ENCODE results near the gene MRPL36. TPM values are rescaled to one million over a fixed set of nuclear protein-coding genes. Genes with fewer than 3 reads are reported as not detected.
A peak's percentile ranks its signal among the peaks of the same experiment; 100 is the strongest.

Gene MRPL36
- total and polyA plus RNA-seq, 2 of the 4 experiments (the other 2 are of a cell fraction), result 85.9 to 103 TPM

GRCh38 chr5:1786621-1787471 lies 12.8 kb downstream of the MRPL36 start:
- in situ Hi-C loops (cut with MboI; ENCODE audit: low sequenced_read_pairs), result loop anchor here (25.0 kb wide), 1 partner anchor 825 kb away; no protein-coding TSS in a partner anchor

More at GRCh38 chr5:1786621-1787471, 12.8 kb downstream of the MRPL36 start:
- dilution Hi-C loops (cut with HindIII; ENCODE audit: low sequenced_read_pairs, unreplicated experiment) (no loop called here), intact Hi-C loops (cut with micrococcal nuclease) (no loop called here)
- H4K8ac ChIP-seq (ENCODE audit: low read depth in 2 of 2, low read length in 2 of 2), result no peak overlapping the region
- peak overlapping the region; percentile 2 for H2BK5ac ChIP-seq (ENCODE audit: low read depth, low read length, poor library complexity, severe bottlenecking)
- BruUV-seq (replicated peaks), result no TSS peak
- H3K4me2 ChIP-seq (ENCODE audit: low read depth, low read length), result no peak overlapping the region
- H3K9me1 ChIP-seq (ENCODE audit: insufficient read depth, low read length), result peaks cover 2% of the 10 kb centered on the region
- H3K14ac ChIP-seq (replicated peaks; ENCODE audit: low read depth, low read length), result no peak overlapping the region
- peaks cover 0 to 4% of the 10 kb centered on the region in 2 experiments; a peak in 1 of 4 replicates for H3K79me1 ChIP-seq (ENCODE audit: low read depth in 1 of 2, low read length in 2 of 2)
- H4K5ac ChIP-seq (ENCODE audit: low read depth, low read length), result no peak overlapping the region
- no peak overlapping the region for H3K56ac ChIP-seq (ENCODE audit: extremely low read depth, insufficient read depth, low read length)
- no peak overlapping the region for H3K23ac ChIP-seq (ENCODE audit: low read depth, low read length)
- H3K4me3 ChIP-seq (ENCODE audit: insufficient read depth, low read depth, low read length), result no peak overlapping the region
- no peaks in the 10 kb centered on the region for H4K20me1 ChIP-seq (ENCODE audit: insufficient read depth, low read length)
- H2BK120ac ChIP-seq (ENCODE audit: low read depth, low read length), result no peak overlapping the region; the same call in 1 of the 2 replicates
- no peak overlapping the region for H4K91ac ChIP-seq (ENCODE audit: insufficient read depth, low read depth, low read length)
- TF ChIP-seq RFX5 (IDR thresholded peaks at IDR 0.05; ENCODE audit: low read depth, low read length) (no peak), BHLHE40 (IDR thresholded peaks at IDR 0.05; ENCODE audit: low read depth, low read length) (no peak), NFE2L2 (IDR thresholded peaks at IDR 0.05; ENCODE audit: low read depth, low read length) (no peak)
- H3K4me1 ChIP-seq (ENCODE audit: control insufficient read depth, insufficient read depth, low read length), result peaks cover 8% of the 10 kb centered on the region
- no peak overlapping the region; the same call in 2 of the 3 replicates for H2BK15ac ChIP-seq (ENCODE audit: low read depth, low read length)
- ATAC-seq (ENCODE audit: low read depth), result no peak
- H3K18ac ChIP-seq (ENCODE audit: low read depth, low read length), result no peak overlapping the region
- H3K36me3 ChIP-seq (ENCODE audit: control insufficient read depth, insufficient read depth, low read length), result no peaks in the 10 kb centered on the region
- no peak overlapping the region for H2AK9ac ChIP-seq (replicated peaks; ENCODE audit: low read depth, low read length, poor library complexity)
- H3K4ac ChIP-seq (ENCODE audit: low read depth, low read length), result 0 out of 2 replicates have a peak overlapping the region, but pooled peaks have one; percentile 3
- H3K27me3 ChIP-seq (ENCODE audit: control insufficient read depth, insufficient read depth, low read length), result no peaks in the 10 kb centered on the region; the same call in 1 of the 2 replicates
- 94% methylated on average over 16 of the region's 29 CpGs; no CpG with 5 or more reads in 1 of the 2 experiments for WGBS, 2 experiments (ENCODE audit: extremely low coverage in 2 of 2, insufficient read length in 1 of 2)
- H3K9ac ChIP-seq (ENCODE audit: low read depth, low read length), result no peak overlapping the region
- no peak overlapping the region for H2AFZ ChIP-seq (replicated peaks; ENCODE audit: low read length, poor library complexity)
- POLR2A ChIA-PET (ENCODE audit: unreplicated experiment), result no interaction called here
- peak overlapping the region; percentile 16; the same call in 1 of the 2 replicates for H2BK20ac ChIP-seq (ENCODE audit: low read depth, low read length)
- DNase-seq, result no peak
- no peak overlapping the region for H3K27ac ChIP-seq (ENCODE audit: insufficient read depth, low read length)
- H2AK5ac ChIP-seq (ENCODE audit: low read depth, low read length), result 0 out of 2 replicates have a peak overlapping the region, but pooled peaks have one; percentile 17
- CTCF ChIA-PET, result no interaction called here
- no peaks in the 10 kb centered on the region for H3K9me3 ChIP-seq (ENCODE audit: control insufficient read depth, insufficient read depth, low read length)

Data from IMR-90 (cell line).